Measurements from ENCODE around the gene IL13.
A peak's percentile ranks its signal among the peaks of the same experiment; 100 is the strongest.

The IL13 gene

DNA sequence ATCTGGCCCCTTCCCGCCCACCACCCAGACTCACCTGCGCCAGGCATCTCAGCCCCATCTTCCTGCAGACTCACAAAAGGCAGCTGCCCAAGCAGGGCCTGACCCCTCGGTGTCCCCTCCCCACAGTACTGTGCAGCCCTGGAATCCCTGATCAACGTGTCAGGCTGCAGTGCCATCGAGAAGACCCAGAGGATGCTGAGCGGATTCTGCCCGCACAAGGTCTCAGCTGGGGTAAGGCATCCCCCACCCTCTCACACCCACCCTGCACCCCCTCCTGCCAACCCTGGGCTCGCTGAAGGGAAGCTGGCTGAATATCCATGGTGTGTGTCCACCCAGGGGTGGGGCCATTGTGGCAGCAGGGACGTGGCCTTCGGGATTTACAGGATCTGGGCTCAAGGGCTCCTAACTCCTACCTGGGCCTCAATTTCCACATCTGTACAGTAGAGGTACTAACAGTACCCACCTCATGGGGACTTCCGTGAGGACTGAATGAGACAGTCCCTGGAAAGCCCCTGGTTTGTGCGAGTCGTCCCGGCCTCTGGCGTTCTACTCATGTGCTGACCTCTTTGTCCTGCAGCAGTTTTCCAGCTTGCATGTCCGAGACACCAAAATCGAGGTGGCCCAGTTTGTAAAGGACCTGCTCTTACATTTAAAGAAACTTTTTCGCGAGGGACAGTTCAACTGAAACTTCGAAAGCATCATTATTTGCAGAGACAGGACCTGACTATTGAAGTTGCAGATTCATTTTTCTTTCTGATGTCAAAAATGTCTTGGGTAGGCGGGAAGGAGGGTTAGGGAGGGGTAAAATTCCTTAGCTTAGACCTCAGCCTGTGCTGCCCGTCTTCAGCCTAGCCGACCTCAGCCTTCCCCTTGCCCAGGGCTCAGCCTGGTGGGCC is 1.9 kb downstream of the IL13 start:
- in situ Hi-C loops (cut with MboI; ENCODE audit: low pct_unique_long_range_greater_than_20kb, low sequenced_read_pairs, unreplicated experiment): no loop called here
- no peak for DNase-seq (ENCODE audit: low spot score)

DNA sequence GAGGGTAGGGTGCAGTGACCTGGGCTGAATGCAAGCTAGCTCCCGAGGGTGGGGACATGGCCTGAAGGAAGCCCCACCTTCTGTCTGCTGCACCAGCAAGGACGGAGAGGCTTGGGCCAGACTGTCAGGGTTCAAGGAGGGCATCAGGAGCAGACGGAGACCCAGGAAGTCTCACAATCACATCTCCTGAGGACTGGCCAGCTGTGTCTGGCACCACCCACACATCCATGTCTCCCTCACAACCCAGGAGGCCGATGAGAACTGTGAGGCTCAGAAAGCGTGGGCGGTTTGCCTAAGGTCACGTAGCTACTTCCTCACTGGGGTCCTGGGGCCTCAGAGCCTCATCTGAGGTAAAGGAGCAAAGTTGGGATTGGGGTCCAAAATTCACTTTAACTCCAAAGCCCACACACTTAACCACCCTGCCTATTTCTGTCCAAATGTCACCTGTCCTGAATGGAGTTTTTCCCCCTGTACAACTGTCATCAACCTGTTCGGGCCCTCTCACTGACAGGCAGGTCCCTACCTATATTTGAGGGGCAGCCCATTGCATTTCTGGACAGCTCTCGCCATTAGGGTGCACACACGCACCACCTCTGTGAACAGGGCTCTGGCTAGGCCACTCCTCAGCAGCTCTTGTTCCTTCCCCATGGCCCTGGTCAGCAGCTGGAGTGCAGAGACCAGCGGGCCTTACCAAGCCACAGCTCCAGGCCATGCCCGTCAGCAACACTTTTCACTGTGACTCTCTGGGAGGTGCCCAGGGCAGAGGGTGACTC is 3.4 kb downstream of the IL13 start:
- TF ChIP-seq, protein P1, sequence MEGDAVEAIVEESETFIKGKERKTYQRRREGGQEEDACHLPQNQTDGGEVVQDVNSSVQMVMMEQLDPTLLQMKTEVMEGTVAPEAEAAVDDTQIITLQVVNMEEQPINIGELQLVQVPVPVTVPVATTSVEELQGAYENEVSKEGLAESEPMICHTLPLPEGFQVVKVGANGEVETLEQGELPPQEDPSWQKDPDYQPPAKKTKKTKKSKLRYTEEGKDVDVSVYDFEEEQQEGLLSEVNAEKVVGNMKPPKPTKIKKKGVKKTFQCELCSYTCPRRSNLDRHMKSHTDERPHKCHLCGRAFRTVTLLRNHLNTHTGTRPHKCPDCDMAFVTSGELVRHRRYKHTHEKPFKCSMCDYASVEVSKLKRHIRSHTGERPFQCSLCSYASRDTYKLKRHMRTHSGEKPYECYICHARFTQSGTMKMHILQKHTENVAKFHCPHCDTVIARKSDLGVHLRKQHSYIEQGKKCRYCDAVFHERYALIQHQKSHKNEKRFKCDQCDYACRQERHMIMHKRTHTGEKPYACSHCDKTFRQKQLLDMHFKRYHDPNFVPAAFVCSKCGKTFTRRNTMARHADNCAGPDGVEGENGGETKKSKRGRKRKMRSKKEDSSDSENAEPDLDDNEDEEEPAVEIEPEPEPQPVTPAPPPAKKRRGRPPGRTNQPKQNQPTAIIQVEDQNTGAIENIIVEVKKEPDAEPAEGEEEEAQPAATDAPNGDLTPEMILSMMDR (IDR thresholded peaks at IDR 0.05; ENCODE audit: extremely low read depth, insufficient read depth, missing control alignments): peak; percentile 39
- DNase-seq (ENCODE audit: low spot score): no peak
- in situ Hi-C loops (cut with MboI; ENCODE audit: low pct_unique_long_range_greater_than_20kb, low sequenced_read_pairs, unreplicated experiment): no loop called here

More for the DNA sequence above, 1.9 kb downstream of the IL13 start:
- TF ChIP-seq, protein P1 (IDR thresholded peaks at IDR 0.05; ENCODE audit: extremely low read depth, insufficient read depth, missing control alignments): no peak

DNA sequence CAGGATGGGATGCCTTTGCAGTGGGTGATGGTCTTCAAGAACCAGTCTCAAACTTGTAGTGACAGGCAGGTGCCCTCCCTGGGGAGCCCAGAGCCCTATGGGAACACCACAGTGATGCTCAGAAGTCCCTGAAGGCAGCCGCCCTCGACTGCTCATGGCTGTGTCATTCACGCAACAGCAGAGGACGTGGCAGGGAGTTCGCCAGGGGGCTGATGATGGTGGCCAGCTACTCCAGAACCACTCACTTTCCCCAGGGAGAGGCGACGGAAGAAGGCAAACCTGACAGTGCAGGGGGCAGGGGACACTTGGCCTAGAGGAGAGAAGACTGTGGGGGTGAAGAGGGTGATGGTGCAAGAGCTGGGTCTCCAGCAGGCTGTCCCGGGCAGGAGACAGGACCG is 4.0 kb downstream of the IL13 start:
- DNase-seq (ENCODE audit: low spot score): no peak
- TF ChIP-seq, protein P1 (IDR thresholded peaks at IDR 0.05; ENCODE audit: extremely low read depth, insufficient read depth, missing control alignments): no peak
- in situ Hi-C loops (cut with MboI; ENCODE audit: low pct_unique_long_range_greater_than_20kb, low sequenced_read_pairs, unreplicated experiment): no loop called here

DNA sequence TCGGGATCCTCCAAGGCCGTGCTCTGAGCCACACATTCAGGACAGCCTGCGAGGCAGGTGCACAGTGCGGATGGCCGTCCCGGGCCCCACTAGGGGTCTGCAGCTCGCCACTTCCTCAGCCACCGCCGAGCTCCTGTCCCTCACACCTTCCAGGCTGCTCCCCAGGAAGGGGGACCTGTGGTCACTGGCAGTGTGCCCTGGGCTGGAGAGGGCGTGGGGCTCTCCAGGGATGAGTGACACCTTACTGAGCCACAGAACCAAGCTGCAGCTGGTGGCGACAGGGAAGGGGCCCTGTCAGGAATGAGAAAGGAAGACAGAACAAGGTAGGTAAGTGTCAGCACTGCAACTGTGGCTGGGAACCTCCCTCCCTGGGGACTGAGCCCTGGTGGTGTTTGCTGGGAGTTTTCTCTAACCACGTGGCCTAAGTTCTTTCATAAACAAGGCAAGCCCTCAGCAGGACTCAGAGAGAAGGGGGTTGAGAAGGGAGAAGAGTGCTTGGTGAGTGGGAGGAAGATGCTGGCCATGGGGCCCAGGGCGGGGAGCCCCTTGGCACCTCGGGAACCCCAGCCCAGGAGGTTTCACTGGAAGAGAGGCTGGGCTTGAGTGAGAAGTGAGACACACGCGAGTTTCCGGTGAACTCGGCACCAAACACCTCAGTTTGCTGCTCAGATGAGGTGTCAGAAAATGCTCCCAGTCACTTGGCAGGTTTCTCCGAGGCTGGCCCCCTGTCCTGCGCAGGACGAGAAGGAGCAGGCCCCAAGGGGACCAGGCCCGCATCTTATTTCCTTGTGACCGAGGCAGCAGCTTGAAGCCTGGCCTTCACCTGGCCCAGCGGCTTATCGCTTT is 5.2 kb downstream of the IL13 start:
- in situ Hi-C loops (cut with MboI; ENCODE audit: low pct_unique_long_range_greater_than_20kb, low sequenced_read_pairs, unreplicated experiment): no loop called here
- TF ChIP-seq, protein P1 (IDR thresholded peaks at IDR 0.05; ENCODE audit: extremely low read depth, insufficient read depth, missing control alignments): no peak
- peak; percentile 86 for DNase-seq (ENCODE audit: low spot score)

DNA sequence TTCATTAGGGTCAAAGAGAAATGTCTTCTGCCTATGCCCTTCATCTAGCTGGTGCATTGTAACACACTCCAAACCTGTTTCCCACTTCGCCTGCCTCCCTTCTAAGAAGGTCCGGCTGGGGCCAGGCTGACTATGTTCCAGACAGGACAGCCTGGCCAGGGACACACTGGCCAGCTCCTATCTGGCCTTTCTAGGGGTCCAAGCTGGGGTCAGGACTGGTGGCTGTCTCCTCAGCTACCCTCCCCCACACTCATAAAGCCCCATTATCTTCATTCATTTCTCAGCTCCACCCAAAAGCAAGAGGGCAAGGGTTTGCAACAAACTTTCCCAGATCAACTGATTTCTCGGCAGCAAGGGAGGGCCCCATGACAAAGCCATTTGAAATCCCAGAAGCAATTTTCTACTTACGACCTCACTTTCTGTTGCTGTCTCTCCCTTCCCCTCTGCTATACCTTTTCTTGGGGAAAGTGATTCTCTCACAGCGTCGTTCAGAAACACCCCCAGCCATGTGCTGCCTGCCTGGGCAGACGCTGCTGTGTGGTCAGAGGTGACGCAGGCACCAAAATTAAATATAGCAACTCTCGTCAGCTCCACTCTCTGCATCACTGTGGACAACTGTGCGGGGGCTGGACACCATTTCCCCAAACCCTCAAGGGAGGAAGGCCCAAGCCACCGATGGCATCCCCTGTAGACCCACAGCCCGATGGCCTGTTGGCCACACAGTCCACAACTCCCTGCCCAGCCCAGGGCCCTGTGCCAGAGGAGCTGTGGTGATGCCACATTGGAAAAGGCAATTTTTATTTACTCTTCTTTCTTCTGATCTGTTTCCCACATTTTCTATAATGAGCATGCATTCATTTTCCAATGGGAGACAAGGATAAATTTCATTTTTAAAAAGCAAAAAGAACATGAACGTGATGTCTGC is 6.1 kb downstream of the IL13 start:
- in situ Hi-C loops (cut with MboI; ENCODE audit: low pct_unique_long_range_greater_than_20kb, low sequenced_read_pairs, unreplicated experiment): no loop called here
- DNase-seq (ENCODE audit: low spot score): peak; percentile 90
- TF ChIP-seq, protein P1 (IDR thresholded peaks at IDR 0.05; ENCODE audit: extremely low read depth, insufficient read depth, missing control alignments): no peak
